ENCODE data around the gene CHRM2.

The CHRM2 gene

DNA sequence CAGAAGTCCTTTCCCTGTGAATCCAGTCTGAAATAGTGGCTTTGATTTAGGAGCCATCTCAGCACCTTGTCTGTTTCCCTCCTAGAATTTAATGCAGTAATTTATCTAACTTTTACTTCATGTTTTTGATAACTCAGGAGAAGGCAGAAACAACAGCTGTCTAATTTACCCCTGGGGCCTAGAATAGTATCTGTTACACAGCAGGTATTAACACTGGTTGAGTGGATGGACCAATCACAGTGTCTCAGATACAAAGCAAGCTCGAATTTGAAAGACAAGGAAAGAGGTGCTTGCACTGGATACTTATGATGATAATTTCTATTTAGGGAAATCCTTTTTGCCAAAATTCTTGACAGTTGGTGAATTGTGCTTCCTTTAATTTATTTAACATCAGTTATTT is 23.4 kb downstream of the CHRM2 start:
- in situ Hi-C loops (cut with MboI; ENCODE audit: low sequenced_read_pairs) = no loop called here

DNA sequence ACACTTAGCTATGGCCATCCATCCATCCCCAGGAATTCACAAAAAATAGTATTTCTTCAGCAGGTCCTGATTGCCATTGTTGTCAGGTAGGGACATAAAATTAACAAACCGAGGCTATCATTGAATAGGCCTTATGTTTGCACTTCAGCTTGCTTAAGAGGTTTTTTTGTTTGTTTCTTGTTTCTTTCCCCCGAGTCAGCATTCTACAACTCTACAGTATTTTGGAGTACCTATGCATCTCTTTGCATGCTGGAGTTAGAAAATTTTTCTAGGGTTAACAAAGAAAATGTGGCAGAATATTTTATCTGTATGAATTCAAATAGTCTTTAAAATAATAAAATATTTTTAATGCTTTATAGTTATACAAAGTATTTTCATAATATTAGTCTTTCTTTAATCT is 26.3 kb downstream of the CHRM2 start:
- in situ Hi-C loops (cut with MboI; ENCODE audit: low sequenced_read_pairs) = no loop called here

DNA sequence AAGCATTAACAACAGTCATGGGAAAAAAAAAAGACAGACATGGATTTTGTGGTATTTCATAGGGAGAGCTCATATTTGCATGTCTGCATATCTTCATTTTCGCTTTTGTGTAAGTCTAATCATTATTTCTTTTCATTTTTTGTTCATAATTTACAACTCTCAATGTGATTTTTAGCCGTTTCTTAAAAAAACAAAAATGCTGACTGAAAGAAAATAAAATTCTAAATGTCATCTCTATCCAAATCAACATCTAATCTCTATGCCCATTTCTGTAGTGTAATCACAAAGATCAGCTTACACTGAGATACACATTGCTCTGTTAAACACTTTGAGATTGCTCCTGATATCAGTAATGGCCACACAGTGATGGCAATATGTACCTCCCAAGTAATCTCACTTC is 29.2 kb downstream of the CHRM2 start:
- in situ Hi-C loops (cut with MboI; ENCODE audit: low sequenced_read_pairs) = no loop called here

DNA sequence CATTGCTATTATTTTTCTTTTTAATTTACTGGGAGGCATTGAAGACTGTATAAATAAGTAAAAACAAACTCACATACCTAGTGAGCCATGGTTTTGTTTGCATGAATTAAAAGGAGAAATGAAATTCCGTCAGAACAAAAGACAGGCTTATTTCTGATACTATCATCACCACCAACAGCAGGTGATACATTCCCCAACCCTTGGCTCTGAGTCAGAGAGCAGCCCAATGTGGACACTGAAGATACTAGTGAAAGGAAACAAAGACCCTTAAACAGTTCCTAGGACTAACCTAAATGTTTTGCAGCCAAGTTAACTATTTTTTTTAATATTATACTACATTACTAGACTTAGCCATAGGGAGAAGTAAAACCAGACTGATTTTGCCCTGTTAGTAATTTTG is 31.6 kb downstream of the CHRM2 start:
- in situ Hi-C loops (cut with MboI; ENCODE audit: low sequenced_read_pairs) = no loop called here

DNA sequence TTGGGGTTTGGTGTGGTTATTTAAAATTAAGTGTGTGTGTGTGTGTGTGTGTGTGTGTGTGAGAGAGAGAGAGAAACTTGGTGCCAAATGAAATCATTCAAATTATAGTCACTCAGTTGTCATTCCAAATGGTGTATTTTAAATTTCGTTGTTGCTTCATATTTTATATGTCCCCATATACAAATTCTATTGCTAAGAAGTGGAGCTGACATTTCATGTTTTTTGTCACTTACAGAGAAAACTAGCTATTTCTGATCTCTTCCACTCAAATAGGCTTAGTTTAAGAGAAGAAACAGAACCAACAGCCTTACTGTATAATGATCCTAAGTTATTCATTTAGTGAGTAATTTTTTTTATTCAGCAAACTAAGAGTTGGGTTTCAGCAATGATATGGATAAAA is 42.3 kb downstream of the CHRM2 start:
- in situ Hi-C loops (cut with MboI; ENCODE audit: low sequenced_read_pairs) = no loop called here

DNA sequence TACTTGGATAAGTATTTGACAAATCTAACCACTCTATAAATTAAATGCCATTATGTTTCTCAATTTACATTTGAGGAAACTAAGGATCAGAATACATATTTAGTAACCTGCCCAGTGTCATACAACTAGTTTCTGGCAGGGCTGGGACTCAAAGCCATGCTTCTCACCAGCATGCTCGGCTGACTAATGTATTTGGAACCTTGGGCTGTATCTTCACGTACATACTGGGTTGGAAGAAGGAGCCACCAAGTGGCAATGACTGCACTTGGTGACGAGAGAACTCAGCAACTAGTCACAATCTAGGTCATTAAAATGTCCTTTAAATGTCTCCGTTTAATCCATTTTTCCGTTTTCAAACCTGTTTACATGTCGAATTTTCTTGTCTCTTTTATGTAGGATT is 42.9 kb downstream of the CHRM2 start:
- in situ Hi-C loops (cut with MboI; ENCODE audit: low sequenced_read_pairs) = no loop called here

DNA sequence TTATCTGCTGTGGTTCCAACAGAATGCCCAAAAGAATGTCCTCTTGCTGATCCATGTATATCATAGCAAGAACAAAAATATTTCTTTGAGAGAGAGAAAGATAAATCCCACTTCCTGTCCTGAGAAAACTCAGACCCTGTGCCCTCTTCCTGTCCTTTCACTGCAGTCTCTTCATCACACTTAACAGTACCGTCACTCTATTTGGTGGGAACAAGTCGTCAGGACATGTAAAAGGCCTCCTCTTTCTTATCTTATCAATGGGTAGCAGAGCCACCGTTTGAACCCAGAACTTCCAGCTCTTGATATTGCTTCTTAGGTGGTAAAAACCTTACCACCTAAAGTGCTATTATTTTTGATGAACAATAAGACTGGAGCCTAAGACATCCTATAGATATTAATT is 43.9 kb downstream of the CHRM2 start:
- in situ Hi-C loops (cut with MboI; ENCODE audit: low sequenced_read_pairs) = no loop called here

DNA sequence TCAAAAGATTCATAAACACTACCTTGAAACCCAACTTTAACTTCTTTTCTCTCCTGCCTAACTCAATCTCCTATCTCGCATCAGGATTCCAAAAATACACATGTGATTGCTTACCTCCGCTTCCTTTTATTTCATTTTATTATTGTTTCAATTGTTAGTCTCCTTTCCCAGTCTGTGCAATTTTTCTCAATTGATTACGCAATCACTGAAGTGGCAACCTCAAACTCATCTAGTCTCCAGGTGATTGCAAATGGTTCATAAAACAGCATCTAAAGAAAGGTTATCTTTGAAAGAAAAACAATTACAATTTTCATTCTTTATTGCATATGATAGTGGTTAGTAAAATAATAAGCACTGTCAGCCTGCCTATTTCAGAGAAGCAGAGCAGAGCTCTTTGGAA is 45.6 kb downstream of the CHRM2 start:
- in situ Hi-C loops (cut with MboI; ENCODE audit: low sequenced_read_pairs) = no loop called here

DNA sequence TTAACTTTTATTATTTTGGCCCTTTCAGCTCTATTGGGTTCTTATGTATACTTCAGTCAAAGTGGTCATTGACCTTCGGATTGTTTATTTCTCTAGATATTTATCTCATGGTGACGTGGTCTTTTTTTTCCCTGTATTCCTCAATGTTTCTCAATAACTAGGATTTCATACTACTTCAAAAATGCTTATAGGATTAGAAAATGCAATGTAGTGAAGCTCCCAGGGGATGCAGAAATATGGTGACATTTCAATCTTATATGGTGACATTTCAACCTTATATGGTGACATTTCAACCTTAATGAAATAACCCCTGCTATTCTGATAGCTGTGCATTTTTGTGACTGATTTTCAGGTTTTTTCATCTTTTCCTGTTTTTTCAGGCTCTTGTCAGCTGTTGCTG is 51.4 kb downstream of the CHRM2 start:
- in situ Hi-C loops (cut with MboI; ENCODE audit: low sequenced_read_pairs) = no loop called here

DNA sequence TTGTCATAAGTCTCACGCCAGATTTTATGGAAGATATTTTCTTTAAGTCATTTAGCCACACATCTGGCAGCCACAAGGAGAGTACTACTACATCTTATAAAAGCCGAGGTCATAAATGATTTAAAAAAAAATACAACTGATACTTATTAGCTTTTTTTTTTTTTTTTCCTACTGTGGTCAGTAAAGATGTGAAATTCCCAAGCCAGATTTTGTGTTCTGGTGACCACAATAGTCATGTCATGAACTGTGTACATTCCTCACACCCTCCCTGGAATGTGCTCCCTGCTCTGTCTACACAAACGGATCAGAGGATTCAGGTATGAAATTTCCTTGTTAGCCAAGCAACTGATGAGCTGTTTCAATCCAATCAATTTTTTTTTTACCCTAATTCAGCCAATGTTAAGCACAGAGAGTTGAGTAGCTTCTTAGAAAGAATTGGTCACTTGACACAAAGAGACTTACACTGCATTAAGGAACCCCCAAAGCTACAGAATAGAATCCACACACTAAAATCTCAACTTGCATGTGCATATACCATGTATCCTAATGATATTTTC is 54.7 kb downstream of the CHRM2 start:
- in situ Hi-C loops (cut with MboI; ENCODE audit: low sequenced_read_pairs) = no loop called here

DNA sequence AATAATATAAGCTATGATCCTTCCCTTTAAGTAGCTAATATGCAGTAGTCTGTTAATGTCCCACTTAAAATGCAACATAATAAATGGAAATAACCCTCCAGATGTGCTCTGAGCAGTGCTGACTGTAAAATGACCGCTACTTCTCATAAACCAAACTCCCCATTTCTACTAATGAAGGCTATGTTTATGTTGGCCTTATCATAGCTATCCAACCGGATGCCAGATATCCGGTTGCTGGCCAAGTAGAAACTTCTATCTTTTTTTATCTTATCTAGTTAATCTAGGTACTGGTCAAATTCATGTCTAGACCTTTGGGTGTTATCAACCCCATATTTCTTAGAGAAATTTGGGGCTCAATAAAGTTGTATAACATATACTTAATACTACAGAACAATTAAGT is 56.6 kb downstream of the CHRM2 start:
- in situ Hi-C loops (cut with MboI; ENCODE audit: low sequenced_read_pairs) = no loop called here

DNA sequence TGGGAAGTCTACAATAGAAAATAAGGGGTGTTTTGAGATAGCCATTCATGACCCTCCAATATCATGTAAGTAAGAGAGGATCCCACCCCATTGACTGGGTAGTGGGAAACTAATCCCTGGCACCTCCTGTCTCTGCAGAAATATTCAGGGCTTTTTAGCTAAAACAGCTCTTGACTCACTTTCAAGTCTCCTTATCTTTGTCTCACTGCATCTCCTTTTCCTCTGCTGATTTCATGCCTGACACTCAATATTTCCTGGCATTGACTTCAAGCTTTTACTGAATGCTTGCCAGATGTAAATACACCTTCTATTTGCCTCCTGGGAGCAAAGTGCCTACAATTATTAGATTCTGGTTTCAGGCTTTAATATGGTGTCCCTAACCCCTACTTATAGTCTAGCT is 57.1 kb downstream of the CHRM2 start:
- in situ Hi-C loops (cut with MboI; ENCODE audit: low sequenced_read_pairs) = no loop called here

DNA sequence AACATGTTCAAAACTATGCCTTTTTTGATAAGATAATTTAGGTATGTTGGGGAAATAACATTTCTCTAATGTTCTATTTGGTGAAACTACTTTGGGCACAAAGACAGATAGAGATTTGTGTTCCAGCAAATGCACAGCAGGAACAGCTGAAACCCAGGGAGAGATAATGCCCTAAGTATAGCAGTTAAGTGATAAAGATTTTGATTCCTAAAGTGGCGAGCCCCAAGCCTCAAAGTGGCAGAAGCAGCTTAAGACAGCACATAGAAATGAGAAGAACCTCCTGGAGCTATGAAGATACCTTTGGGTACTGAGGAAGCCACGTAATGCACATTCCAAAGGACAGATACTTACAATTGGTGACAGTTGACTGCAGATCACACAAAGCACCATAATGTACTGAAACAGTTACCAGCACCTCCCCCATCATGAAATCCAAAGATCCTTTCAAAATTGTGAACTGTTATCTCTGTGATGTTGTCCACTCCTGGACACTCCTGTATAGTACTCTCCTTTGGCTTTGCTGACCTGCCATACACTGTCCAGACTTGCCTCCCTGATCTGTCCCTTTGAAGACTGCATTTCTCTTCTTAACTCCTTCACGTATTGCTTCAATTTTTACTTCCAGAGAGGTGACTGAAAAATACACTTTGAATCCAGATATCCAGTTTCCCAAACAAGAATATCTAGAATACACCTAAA is 62.9 kb downstream of the CHRM2 start:
- in situ Hi-C loops (cut with MboI; ENCODE audit: low sequenced_read_pairs) = no loop called here

DNA sequence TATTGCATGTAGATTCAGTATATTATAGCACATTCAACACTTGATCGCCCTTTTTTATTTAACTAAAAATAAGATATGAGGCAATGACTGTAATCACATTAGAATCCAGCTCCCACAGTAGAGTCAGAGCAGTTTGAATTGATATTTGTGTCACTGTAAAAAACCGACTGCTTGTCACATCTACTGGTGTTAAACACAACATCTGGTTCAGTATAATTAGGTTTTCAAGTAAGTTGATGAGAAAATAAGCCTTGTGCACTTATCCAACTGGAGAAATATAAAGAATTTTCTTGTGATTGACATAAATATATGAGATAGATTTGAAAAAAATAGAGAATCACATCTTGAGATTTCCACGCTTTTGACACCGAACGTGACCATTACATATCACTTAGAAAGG is 69.0 kb downstream of the CHRM2 start:
- in situ Hi-C loops (cut with MboI; ENCODE audit: low sequenced_read_pairs) = no loop called here

DNA sequence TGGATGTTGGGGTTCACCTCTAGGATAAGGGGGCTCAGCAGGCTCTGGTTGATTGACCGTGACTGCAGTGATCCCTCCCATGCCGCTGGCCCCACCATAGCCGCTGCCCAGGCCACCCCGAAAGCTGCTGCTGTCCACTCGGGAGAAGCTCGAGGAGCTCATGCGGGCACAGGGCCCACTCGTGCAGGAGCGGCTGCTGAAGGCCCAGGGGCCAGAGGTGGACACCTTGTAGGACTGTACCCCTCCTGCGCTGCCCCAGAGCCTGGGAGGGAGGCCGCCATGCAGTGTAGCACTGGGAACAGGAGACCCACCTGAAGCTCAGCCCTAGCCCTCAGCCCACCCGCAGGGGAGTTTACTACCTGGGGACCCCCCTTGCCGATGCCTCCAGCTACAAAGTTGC is 70.0 kb downstream of the CHRM2 start:
- in situ Hi-C loops (cut with MboI; ENCODE audit: low sequenced_read_pairs) = no loop called here

DNA sequence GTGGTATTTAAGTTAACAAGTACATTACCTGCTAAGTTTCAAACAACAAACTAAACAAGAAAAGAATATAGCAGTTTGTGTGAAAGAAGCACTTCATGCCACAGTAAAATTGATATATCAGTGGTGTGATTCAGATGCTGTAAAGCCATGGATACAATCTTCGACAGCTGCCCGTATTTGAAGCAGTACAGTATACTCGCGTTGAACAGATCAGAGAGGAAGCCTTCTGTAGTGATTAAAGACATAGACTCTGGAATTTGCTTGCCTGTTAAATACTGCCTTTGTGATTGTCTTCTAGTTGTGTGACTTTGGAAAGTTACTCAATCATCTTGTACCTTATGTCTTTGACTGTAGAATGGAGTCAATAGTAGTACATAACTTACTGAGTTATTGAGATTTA is 71.7 kb downstream of the CHRM2 start:
- in situ Hi-C loops (cut with MboI; ENCODE audit: low sequenced_read_pairs) = no loop called here

DNA sequence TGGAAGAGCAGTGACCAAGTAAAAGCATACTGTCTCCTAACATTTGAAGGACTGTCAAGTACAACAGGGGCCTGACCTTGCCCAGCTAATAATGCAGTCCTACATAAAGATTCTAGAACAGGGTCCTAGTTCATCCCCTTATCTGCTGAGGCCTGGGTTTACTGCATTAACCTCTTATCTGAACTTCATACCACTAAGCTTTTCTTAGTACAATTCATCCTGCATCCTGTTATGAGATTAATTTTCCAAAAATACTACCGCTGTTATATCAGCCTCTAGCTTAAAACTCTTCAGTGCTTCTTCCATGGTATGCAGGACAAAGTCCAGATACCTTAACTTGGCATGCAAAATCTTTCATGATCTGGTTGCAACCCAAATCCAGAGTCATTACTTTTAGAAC is 72.5 kb downstream of the CHRM2 start:
- in situ Hi-C loops (cut with MboI; ENCODE audit: low sequenced_read_pairs) = no loop called here

DNA sequence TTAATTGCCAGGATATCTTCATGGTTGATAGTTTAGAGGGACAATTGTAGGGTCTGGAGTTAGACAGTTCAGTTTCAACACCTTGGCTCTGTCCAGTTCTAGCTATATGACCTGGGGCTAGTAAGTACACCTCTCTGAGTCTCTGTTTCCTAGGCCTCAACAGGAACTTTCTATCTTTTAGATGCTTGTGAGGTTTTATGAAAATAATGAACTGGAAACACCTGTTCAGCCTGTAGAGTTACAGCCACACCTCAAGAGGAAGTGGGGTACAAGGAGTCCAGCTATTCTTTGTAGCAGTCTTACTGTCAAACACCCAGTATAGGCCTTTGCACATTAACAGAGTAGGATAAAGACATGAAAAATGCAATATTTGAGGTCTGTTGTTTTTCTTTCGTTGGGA is 73.4 kb downstream of the CHRM2 start:
- in situ Hi-C loops (cut with MboI; ENCODE audit: low sequenced_read_pairs) = no loop called here

DNA sequence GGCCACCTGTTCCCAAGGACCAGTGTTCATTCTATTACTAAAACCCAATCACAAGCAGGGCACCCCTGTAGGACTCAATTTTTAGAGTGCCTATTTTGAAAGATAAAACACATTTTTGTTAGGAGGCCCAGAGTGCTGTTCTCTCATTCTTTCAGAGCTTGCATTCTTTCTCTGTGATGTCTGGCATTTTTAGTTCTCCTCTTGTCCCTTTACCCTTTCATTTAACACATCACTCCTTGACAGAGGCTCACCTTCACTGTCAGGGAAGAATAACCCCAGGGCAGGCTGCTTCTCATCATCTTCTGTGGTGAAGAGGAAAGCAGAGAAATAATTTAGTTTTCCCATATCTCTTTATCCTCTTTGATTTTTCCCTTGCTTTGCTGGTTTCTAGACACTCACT is 73.9 kb downstream of the CHRM2 start:
- in situ Hi-C loops (cut with MboI; ENCODE audit: low sequenced_read_pairs) = no loop called here

DNA sequence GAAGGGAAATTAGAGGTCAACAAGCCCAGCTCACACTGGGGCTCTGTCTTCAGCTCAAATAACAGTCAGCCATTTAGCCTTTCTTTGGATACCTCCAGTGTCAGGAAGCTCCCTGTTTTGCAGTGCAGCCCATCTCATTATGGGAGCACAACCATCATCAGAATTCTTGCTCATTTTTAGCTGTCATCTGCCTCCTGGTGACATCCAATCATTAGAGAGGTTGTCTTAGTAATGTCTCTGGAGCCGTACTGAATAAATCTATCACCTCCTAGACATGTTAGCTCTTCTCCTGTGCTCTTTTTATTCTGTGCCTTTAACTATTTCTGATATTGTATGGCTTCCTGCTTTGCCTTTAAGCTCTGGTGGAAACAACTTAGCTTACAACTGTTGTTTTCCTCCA is 74.5 kb downstream of the CHRM2 start:
- in situ Hi-C loops (cut with MboI; ENCODE audit: low sequenced_read_pairs) = no loop called here

DNA sequence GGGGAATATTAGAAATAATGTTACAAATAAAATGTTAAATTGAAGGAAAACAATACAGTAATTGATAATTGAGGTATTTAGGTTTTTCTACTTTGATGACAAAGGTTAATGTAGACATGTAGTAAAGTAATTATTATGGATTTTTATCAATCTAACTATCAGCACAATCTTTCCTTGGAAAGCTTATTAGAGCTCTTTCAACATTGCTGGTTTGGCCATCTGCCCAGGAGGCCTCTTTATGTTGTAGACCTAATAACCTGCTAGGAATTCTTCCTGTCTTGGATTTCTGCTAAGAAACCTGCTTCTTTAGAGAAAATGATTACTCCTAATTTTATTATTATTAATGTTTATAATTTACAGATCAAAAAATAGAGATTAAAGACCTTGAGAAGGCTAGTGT is 78.9 kb downstream of the CHRM2 start:
- in situ Hi-C loops (cut with MboI; ENCODE audit: low sequenced_read_pairs) = no loop called here

DNA sequence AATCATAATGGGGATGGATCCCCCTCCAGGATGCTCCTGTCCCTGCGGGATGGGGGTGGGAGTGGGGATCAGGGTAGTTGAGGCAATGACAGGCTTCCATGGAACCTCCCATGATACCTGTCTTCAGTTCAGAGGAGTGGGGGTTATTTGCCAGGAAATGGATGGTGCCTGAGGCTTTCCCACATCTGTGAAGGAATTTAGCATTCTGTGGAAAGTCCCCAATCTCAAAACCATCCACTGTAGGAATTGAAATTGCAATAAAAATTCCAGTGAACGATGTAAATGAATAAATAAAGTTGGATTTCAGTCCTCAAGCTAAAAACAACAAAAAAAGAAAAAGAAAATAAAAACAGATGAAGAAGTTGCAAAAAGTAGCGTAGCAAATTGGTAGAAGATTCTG is 81.9 kb downstream of the CHRM2 start:
- in situ Hi-C loops (cut with MboI; ENCODE audit: low sequenced_read_pairs) = no loop called here

DNA sequence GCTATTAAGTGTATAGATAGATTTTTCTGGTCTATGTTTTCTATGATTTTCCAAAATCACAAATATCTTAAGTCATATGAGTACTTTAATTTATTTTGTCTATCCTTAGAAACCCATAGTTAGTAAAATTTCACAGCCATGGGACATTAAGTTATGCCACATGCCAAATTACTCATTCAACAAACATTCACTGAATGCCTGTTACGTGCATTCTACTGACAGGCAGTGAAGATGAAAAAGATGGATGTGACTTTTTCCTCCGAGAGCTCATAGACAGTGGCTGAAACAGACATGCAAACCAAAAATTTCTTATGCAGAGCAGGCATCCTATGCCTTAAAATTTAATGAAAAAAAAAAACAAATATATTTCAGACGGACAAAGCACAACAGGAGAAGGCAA is 84.9 kb downstream of the CHRM2 start:
- in situ Hi-C loops (cut with MboI; ENCODE audit: low sequenced_read_pairs) = no loop called here

Measured in hTERT RPE-1 (cell line).